GM19025 (cell line): Measurements from ENCODE around the gene CACNA1B.

Experiments used
- ATAC-seq: cut with Tn5 transposase; IDR thresholded peaks from one replicate; pipeline ENCODE4 v1.9.1; 2021; ENCODE audit warnings: mild to moderate bottlenecking, low read depth, moderate library complexity; ENCODE audit not compliant: unreplicated experiment

The CACNA1B gene

DNA sequence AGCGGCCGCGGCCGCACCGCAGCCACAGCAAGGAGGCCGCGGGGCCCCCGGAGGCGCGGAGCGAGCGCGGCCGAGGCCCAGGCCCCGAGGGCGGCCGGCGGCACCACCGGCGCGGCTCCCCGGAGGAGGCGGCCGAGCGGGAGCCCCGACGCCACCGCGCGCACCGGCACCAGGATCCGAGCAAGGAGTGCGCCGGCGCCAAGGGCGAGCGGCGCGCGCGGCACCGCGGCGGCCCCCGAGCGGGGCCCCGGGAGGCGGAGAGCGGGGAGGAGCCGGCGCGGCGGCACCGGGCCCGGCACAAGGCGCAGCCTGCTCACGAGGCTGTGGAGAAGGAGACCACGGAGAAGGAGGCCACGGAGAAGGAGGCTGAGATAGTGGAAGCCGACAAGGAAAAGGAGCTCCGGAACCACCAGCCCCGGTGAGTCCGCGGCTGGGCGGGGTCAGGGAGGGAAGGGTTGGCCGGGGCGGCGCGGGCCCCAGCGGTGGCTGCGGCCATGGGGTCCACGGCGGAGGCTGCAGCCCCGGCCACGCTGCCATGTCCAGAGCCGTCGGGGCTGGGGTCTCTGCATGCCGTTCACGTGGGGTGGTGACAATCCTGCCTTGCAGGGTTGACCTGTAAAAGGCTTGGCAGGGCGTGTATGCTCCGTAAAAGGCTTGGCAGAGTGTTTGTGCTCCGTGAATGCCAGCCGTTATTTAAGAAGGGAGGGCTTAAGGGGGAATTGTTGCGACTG, 146.0 kb downstream of the CACNA1B start:
- ATAC-seq = no peak

DNA sequence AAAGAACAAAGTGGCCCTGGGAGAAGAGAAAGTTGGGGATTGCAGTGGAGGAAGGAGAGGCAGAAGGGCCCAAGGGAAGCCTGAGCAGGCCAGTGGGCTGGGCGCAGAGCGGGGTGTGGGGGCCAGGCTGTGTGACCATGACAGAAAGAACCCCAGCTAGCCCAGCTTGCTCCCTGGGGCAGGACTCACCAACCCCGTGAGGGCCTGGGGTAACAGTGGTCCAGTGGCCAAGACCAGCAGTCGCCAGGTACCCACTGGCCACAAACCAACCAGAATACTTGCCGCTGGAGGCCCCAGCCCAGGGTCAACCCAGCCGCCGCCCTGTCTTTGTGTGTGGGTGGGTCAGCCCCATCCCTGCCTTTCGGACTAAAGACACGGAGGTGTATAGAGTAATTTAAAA, 146.5 kb downstream of the CACNA1B start:
- no peak for ATAC-seq

DNA sequence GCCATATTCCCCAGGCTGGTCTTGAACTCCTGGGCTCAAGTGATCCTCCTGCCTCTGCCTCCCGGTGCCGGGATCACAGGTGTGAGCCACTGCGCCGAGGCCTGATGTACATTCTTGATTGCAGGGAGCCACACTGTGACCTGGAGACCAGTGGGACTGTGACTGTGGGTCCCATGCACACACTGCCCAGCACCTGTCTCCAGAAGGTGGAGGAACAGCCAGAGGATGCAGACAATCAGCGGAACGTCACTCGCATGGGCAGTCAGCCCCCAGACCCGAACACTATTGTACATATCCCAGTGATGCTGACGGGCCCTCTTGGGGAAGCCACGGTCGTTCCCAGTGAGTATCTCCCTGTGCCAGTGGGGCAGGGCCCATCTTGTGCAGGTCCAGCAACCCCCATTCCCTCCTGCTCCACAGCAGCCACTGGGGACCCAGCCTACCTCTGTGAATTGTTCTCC, 147.3 kb downstream of the CACNA1B start:
- ATAC-seq = no peak

GRCh38 chr9:138025417-138025816, 147.8 kb downstream of the CACNA1B start:
- ATAC-seq = no peak

- no peak for ATAC-seq
Measured at GRCh38 chr9:138025908-138026307, 148.3 kb downstream of the CACNA1B start.

DNA sequence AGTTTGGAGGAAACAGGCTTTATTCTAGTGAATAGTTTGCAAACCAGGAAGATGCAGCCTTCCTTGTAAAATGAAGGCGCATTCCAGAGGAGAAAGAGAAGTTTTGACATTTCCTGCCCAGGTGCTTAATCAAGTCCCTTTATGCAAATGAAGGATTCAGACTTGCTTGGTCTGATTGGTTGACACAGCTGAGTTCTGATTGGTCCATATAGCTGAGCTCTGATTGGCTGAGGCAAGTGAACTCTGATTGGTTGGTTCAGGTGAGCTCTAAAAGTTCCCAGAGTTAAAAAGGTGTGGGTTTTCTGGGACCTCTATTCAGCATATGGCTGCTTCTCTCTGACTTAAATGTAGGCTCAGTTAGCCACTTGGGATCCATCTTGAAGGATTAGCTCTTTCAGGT, 151.0 kb downstream of the CACNA1B start:
- no peak for ATAC-seq

DNA sequence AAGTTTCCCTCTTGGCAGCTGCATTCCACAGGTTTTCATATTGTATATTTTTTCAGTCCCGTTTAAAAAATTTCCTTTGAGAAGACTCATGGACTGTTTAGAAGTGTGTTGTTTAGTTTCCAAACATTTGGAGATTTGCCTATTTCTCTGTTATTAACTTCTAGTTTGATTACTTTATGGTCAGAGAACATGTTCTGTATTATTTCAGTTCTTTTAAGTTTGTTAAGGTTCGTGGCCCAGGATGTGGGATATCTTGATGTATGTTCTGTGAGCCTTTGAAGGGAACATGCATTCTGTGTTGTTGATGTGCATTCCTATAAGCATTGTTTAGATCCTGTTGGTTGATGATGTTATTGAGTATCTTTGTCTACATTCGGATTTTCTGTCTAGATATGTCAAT, 153.6 kb downstream of the CACNA1B start:
- ATAC-seq = no peak

- ATAC-seq = no peak
Measured at GRCh38 chr9:138033950-138034349, 156.4 kb downstream of the CACNA1B start.

GRCh38 chr9:138037140-138037539, 159.6 kb downstream of the CACNA1B start:
- no peak for ATAC-seq

GRCh38 chr9:138038244-138038671, 160.7 kb downstream of the CACNA1B start:
- no peak for ATAC-seq

DNA sequence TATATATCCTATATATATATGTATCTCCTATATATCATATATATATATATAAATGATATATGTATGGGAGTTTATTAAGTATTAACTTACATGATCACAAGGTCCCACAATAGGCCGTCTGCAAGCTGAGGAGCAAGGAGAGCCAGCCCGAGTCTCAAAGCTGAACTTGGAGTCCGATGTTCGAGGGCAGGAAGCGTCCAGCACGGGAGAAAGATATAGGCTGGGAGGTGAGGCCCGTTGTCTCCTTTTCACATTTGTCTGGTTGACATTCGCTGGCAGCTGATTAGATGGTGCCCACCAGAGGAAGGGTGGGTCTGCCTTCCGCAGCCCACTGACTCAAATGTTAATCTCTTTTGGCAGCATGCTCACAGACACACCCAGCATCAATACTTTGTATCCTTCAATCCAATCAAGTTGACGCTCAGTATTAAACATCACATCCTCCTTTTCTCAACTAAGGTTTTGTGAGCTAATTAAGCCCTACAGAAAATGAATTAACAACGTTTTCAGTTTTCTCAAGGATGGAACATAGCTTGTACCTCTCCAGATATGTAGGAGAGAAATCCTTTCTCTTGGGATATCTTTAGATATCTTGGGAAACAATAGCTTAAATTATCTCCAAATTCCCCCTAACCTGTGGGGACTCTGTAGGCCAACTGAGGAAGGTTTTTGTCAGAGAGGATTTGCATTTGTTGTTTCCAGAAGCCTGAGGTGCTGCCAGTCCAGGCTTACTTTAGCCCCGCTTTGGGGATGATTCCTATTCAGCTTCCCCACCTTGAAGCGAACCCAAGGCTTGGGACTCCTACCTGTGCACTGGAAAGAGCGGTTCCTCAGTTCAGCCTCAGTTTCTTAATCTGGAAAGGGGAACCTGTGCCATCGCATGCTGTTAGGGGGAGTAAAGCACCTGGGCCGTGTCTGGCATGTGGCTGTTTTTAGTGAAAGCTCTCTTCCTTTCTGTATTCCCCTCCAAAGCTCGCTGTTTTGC, 163.2 kb downstream of the CACNA1B start:
- ATAC-seq = no peak

- no peak for ATAC-seq
Measured at GRCh38 chr9:138042146-138042545, 164.6 kb downstream of the CACNA1B start.

- no peak for ATAC-seq
Measured at GRCh38 chr9:138042640-138043039, 165.1 kb downstream of the CACNA1B start.

GRCh38 chr9:138043061-138043410, 165.5 kb downstream of the CACNA1B start:
- ATAC-seq = no peak

- ATAC-seq = no peak
Measured at GRCh38 chr9:138043411-138044345, 166.1 kb downstream of the CACNA1B start.

- no peak for ATAC-seq
Measured at GRCh38 chr9:138044485-138045383, 167.2 kb downstream of the CACNA1B start.

- no peak for ATAC-seq
Measured at GRCh38 chr9:138045541-138046490, 168.2 kb downstream of the CACNA1B start.

GRCh38 chr9:138046641-138047301, 169.2 kb downstream of the CACNA1B start:
- no peak for ATAC-seq
